A172 (cell line): Measurements from ENCODE around the gene PCBP3. TPM values are rescaled to one million over a fixed set of nuclear protein-coding genes. Genes with fewer than 3 reads are reported as not detected.
"Not testable (repeated sequence)": the region's sequence is repeated elsewhere in the genome, so short reads cannot be mapped to it uniquely, and the experiment has no call there.

Experiments
- DNase-seq: peaks from one replicate; pipeline ENCODE4 v3.0.0-alpha.2; 2015; ENCODE audit warnings: low spot score
- total RNA-seq: library from RNA; depleted of rRNA; stranded (reverse); fragments of >200 nt; shearing (Covaris generic); gene quantifications from 2 replicates; pipeline ENCODE4 v1.2.3, GENCODE V29; 2014

Gene PCBP3
- total RNA-seq, 1 experiment from 2014 or later: not detected

DNA sequence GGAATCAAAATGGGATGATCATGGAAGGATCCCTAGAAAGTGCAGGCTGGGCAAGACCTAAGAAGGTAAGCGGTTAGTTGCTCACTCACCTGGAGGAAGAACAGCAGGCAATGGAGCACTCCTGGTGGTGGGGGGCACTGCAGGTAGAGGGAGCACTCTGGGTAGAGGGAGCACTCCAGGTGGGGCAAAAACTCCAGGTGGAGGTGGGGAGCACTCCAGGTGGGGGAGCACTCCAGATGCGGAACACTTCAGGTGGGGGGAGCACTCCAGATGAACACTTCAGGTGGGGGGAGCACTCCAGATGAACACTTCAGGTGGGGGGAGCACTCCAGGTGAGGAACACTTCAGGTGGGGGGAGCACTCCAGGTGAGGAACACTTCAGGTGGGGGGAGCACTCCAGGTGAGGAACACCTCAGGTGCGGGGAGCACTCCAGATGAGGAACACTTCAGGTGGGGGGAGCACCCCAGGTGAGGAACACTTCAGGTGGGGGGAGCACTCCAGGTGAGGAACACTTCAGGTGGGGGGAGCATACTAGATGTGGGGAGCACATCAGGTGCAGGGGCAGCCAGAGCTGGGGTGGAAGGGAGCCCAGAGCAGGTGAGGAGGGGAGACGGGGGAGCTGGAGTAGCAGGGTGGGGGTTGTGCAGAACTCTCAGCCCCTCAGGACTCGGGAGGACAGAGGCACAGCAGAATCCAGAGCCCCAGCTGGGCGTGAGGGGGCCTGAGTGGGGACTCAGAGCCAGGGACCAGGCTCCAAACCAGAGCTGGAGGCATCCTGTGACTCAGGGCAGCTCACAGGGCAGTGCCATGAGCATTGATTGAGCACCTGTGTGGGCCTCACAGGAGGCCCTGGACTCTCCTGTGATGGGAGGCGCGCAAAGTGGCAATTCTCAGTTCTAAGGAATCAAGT is 300.4 kb downstream of the PCBP3 start:
- DNase-seq: no peak

DNA sequence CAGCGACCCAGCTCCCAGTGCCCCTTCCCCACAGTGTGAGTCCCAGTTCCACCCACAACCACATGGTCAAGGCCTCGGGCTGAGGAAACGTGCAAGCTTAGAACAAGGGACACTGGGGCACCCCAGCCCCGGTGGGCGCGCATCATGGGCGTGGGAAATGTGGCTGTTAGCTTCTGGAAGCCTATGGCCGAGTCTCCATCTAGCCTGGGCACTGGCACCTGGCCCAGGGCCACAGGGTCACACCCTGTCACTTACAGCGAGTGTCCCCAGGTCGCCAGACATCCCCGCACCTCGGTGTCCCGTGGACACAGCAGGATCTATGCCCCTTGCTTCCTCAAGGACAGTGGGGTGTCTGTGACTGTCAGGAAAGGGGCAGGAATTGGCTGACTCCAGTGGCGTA is 301.1 kb downstream of the PCBP3 start:
- DNase-seq: no peak

DNA sequence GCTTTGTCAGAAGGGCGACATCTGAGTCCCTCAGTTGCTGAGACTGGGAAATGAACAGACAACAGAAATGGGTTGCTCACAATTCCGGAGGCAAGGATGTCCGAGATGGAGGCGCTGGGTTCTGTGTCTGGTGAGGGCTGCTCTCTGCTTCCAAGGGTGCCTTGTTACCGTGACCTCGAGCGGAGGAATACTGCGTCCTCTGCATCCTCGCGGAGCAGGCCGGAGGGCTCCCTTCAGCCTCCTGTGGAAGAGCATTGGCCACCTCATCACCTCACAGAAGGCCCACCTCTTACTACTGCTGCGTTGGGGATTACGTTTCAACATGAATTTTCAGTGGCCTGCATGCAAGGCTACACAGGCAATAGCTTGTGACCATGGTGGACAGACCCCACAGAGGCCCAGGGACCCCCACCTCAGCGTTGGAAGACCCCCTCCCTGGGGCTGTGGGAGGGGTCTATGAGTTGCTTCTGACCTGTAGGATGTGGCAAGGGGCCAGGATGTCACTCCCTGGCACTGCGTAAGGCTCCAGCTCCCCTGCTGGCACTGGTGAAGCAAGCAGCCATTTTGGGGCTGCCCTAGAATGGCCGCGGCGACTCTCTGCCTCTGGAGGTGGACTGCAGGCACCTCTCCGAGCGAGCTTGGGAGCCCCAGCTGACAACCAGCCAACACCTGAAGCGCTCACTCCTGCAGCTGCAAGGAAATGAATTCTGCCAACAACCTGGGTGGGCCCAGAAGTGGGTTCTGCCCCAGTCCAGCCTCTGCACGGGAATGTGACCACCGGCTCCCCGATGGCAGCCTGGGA is 301.7 kb downstream of the PCBP3 start:
- no peak for DNase-seq

DNA sequence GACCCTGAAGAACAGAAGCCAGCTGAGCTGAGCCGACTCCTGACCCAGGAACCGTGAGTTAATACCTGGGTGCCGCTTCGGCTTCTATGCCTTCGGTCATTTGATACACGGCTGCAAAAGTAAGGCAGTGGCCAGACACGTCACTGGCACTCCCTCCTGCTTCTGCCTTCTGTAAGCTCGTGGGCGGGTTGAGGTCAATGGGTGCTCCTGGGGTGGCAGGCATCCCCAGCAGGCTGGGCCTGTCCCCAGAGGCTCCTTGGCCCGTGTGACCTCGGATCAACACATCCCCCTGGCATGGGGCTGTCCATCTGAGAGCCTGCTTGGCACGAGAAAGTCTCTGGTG is 302.3 kb downstream of the PCBP3 start:
- DNase-seq: no peak

DNA sequence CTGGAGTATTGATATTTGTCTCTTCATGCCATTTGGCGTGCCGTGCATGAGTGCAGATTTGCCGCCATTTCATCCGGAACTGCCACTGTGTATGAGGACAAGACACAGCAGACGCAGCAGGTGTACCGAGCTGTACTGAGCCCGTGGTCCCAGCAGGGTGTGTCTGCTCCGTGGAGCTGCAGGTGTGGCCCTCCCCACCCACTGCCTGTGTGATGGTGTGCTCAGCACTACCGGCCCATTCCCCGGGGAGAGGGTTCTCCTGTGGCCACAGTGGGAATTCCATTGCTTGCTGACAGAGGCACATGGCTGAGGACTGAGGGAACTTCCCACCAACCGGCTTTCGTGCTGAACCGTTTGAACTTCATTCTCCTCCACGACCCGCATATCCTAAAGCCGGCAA is 303.8 kb downstream of the PCBP3 start:
- DNase-seq: no peak

DNA sequence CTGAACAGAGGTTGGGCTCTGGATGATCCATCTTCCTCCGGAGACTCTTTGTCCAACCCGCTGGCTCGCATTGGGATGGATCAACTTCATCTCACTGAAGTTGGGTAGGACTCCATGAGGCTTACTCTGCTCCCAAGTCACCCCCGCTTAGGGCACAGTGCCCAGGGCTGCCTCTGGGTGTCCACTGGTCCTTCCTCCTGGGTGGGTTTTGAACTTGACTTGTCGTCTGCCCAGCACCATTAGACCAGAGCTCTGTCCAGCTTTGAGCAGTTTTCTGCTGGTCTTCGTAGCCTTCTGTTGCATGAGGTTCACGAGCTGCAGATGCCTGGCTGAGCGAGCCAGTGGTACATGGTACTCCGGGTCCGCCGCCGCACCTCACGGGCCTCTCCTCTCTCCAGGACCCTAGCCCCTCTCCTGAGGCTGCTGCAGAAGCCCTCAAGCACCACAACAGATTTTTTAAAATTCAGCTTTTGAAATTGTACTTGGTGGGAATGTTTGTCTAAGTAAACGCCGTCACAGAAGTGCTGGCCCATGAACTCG is 304.3 kb downstream of the PCBP3 start:
- DNase-seq: no peak

DNA sequence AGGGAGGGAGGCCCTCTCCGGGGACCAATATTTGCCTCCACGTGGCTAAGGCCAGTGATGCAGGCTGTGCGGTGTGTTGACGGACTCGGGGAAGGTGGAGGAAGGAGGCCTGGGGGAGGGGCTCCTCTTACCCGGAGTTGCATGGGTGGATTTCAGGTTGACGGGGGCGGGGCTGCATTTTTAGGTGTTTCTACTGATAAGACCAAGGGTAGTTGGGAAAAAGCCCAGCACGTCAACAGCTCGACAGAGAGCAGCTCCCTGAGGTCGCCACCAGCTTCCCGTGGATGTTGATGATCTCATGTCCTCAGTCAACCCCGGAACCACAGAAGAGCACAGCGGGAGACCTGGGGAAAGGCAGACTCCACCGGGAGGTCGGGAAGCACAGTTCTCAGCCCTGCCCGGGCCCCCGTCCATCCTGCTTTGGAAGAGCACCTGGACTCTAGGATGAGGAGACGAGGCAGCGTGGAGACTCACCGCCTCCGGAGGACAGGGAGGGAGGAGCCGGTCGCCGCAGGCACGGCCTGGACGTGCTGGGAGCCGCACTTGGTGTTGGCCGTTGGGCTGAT is 305.1 kb downstream of the PCBP3 start:
- DNase-seq: peak; percentile 53

DNA sequence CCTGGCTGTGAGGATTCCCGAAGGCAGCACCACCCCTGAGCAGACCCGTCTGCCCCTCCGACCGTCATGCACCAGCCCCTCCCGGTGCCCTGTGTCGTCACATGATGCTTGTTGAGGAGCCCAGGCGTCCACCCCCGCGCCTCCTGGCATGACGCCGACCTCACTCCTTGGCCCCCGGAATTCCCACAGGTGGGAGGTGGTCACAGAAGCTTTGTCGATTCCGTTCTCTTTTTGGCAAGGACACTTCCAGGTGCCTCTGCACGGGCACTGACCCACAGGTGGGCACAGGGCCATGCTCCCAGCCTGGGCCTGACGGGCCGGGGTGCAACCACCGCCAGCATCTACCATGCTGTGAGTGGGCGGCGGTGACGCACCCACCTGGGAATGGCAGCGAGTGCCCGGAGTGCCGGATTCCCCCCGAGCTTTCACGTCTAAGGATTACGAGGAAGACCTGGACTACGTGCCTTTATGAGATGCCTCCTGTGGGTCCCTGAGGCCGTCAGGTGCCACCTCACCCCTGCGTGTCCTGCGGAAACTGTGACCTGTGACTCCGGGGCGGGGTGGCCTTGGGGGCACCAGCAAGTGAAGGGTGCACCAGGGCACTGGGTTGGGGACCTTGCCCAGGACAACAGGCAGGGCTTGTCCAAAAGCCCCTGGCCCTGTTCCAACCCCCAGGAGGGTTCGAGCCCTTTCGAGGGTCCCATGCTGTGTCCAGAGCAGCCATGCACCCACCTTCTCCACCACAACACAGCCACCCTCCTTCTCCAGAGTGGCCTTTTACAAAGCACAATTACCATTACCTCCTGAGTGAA is 306.6 kb downstream of the PCBP3 start:
- no peak for DNase-seq

DNA sequence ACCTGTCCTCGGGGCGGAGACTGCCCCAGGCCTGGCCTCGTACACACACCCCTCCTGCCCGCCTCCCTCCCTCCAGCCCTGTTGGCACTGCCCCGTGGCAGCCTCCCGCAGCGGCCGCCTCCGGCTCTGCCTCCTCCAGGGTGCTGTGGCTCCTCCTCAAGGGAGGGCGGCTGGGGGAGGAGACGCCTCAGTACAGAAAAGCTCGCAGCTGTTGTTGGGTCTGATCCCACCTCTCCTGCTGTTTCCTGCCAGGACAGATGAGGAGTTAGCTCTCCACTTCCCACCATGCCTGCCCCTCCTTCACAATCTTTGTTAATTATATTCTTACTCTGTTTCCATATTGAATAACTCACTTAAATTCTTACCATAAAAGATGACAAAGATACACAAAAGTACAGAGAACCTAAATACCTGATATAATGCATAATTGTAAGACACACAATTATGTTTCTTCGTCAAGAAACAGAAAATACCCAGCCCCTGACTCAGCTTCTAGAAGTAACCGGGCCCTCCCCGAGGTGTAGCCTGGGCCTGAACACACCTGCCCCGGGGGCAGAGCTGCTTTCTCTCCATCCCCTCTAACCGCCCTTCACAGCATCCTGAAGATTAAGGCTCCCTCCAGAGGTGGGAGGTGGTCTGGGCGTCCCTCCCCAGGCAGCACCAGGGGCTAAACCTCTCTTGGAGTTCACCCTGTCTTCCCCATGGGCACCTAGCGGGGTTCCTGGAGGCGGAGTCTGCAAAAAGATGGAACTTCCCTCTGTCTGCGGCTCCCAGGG is 307.4 kb downstream of the PCBP3 start:
- peak; percentile 60 for DNase-seq

DNA sequence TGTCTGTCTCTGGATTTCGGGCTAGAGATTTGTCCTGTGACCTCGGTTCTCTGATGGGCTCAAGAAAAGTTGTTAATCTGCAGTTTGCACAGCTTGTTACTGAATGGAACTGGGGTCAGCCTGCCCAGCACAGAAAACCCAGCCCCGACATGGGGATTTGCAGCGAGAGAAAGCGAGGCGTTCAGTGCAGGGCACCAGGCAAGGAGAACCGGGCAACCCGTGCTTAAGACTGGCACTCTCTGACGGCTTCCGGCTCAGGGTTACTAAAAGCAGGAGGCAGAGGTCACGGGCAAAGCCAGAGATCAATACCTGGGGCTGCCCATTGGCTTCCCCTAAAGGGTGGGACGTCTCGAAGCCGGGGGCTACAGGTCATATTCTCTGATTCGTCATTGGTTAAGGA is 308.2 kb downstream of the PCBP3 start:
- no peak for DNase-seq

DNA sequence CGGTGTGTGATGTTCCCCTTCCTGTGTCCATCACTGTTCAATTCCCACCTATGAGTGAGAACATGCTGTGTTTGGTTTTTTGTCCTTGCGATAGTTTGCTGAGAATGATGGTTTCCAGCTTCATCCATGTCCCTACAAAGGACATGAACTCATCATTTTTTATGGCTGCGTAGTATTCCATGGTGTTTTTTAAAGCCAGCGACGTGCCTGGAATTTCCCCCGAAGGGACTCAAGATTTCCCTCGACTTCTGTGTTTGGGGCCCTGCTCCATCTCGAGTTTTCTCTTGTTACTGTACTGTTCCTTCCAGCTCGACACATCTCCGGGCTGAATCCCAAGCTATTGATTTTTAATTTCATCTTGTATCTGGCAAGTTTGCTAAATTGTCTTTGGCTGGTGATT is 309.0 kb downstream of the PCBP3 start:
- not testable (repeated sequence) for DNase-seq

DNA sequence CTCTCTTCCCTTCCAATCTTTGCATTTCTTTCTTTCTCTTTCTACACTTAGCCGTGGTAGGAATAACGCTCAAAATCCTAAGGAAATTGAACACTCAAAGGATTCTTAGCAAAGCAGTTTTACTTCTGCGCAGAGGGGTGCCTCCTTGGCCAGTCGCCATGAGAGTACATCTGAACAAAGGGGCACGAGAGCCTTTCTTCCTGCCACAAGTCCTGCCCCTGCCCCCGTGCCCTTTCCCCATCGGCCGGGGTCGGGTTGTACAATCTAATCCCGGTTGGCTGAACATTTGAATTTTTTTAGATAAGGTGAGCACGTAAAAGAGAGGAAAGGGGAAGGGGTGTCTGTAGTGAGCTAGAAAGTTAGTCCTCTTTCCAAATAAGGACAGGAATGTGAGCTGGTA is 309.4 kb downstream of the PCBP3 start:
- DNase-seq: no peak

DNA sequence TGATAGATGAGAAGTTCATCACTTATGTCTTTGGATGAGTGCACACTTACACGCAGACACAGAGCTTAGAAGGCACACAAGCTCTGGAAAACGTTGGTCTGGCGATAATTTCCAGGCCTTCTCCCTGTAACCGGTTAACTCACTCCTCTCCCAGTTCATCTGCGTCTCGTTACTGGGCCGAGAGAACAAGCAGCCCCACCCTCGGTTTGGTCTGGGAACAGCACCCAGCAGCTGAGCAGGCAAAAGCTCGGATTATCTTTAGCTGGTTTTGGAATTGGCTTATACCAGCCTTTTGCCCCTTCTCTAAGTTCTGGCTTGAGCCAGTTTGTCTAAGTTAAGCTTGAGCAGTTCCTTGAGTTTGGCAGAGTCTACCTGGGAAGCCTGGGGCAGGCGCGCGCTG is 310.7 kb downstream of the PCBP3 start:
- DNase-seq: no peak

DNA sequence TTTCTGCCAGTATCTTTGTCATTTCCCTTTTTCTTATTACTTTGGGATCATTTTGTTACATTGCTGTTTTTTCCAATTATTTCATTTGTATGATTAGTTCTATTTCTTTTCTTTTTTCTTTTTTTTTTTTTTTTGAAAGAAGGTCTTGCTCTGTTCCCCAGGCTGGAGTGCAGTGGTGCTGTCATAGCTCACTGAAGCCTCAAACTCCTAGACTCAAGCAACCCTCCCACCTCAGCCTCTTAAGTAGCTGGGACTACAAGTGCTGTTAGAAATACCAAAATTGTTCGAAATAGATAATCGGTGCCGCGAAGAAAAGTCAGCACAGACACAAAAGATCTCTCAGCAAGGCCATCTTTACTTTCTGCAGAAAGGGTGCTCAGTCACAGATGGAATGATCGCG is 311.4 kb downstream of the PCBP3 start:
- DNase-seq: no peak

DNA sequence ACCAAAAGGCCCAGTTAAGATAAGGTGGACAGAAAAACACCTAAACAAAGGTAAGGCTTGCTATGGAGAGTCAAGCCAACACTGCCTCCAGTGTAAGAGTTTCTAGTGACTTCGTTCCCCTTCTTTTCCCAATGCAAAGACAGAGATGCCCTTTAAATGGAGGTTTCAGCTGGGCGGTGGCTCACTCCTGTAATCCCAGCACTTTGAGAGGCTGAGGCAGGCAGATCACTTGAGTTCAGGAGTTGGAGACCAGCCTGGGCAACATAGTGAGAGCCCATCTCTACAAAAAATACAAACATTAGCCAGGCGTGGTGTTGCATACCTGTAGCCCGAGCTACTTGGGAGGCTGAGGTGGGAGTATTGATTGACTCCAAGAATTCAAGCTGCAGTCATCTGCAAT is 314.0 kb downstream of the PCBP3 start:
- no peak for DNase-seq

DNA sequence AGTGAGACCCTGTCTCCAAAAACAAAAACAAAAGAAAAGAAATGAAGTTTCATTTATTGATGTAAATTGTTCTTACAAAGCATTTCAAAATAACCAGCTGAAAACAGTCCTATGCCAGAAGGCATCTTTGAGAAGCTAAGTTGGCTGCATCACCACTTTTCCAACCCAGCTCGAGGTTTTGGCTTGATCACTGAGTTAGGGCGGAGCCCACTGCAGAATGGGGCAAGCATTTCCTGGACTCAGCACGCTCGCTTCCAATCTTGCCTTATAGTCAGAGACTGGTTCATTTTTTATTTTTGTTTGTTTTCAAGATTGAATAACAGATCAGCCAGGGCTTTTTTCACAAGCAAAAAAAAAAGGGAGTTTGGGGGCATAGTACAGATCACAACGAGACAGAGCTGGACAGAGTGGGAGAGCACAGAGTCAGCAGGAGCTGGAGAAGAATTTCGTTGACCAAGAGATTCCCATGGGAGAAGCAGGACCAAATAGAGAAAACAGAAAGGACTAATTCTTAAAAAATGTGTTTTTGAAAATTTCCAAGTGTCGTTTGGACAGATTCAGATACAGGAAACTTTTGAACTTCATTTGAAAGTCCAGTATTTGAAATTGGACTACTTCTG is 314.6 kb downstream of the PCBP3 start:
- no peak for DNase-seq

DNA sequence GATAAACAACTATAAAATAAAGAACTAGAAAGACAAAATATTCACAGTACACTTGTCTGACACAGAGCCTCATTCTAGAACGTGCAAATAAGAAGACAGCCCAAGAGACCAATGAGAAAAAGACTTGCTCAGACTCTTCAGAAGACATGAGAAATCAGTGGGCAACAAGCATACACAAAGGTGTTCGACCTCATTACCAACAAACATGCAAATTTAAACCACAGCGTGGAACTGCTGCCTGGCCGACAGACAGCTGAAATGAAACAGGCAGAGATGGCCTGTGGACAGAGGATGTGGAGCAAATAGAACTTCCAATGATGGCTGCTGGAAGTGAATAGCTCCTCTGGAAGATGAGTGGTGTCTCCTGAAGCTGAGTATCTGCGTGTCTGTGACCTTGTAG is 315.7 kb downstream of the PCBP3 start:
- DNase-seq: no peak

DNA sequence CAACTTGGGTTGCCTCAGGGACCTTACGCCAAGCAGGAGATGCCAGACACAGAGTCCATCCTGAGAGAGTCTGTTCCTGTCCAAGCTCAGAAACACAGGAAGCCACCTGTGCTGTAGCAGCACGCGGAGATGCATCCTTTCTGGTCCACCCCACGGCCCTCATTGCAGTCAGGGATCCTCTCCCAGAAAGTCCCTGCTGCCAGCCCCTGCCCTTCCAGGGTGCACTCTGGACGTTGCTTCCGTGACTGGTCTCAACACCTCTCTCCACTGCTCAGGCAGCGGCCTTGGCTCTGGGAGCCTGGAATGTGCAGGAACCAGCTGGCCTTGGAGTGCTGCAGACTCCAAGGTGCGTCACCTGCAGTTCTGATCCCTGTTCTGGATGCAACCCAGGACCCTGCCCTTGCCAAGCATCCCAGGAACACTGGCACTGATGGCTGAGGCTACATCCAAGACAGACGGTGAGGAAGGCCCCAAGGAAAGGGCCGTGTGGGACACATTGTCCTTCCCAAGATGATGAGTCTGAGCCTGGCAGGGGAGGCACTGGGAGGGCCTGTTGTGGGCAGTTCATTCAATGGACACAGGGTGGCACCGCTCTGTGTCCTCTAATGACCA is 316.4 kb downstream of the PCBP3 start:
- no peak for DNase-seq

DNA sequence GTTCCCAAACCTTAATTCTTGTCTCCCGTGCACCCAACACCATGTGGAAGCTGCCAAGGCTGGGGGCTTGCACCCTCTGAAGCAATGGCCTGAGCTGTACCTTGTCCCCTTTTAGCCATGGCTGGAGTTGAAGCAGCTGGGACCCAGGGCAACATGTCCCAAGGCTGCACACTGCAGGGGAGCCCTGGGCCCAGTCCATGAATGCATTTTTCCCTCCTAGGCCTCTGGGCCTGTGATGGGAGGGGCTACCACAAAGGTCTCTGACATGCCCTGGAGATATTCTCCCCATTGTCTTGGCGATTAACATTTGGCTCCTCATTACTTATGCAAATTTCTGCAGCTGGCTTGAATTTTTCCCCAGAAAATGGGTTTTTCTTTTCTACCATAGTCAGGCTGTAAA is 317.9 kb downstream of the PCBP3 start:
- not testable (repeated sequence) for DNase-seq
